Breast epithelium (tissue), 4 donors: ENCODE results near the gene ALDH16A1. TPM values are rescaled to one million over a fixed set of nuclear protein-coding genes. Genes with fewer than 3 reads are reported as not detected.

ENCODE experiments used
- DNase-seq, 2 donors: peaks; one replicate each; pipeline ENCODE4 v3.0.0-alpha.2; 2019; ENCODE audit warnings: low spot score in 2 of 2
- H3K27ac ChIP-seq, 2 donors: fragments of 200-600 bp; sonication (generic) in 1 of 2; one replicate each; pipeline ENCODE4 v1.5.1; 2016 to 2019; ENCODE audit warnings: mild to moderate bottlenecking in 1 of 2
- H3K27me3 ChIP-seq, 2 donors: fragments of 200-600 bp; sonication (generic) in 1 of 2; one replicate each; pipeline versions ENCODE4 v1.5.1 to v1.6.0; 2017 to 2019; ENCODE audit warnings: control low read depth in 1 of 2, mild to moderate bottlenecking in 1 of 2
- H3K36me3 ChIP-seq: fragments of 200-600 bp; one replicate; pipeline ENCODE4 v1.5.1; 2019
- H3K4me1 ChIP-seq, 2 donors: fragments of 200-600 bp; sonication (generic); one replicate each; pipeline ENCODE4 v1.5.1; 2016 to 2019; ENCODE audit warnings: control low read depth in 1 of 2
- H3K4me3 ChIP-seq, 3 donors: fragments of 200-600 bp; sonication (generic); 1 replicate in 2 of 3; 2 replicates in 1 of 3; pipeline ENCODE4 v1.5.1; 2016 to 2019; ENCODE audit warnings: mild to moderate bottlenecking in 3 of 3, moderate library complexity in 2 of 3
- H3K9me3 ChIP-seq, 2 donors: fragments of 200-600 bp; sonication (generic) in 1 of 2; one replicate each; pipeline ENCODE4 v1.5.1; 2016 to 2019; ENCODE audit warnings: control low read depth in 1 of 2
- CTCF ChIP-seq, 3 donors: fragments of 450-650 bp; IDR thresholded peaks; one replicate each; pipeline ENCODE4 v1.5.1; 2016 to 2017; ENCODE audit warnings: antibody characterized with exemption in 3 of 3, mild to moderate bottlenecking in 3 of 3, moderate library complexity in 3 of 3
- POLR2A ChIP-seq: fragments of 450-650 bp; IDR thresholded peaks from one replicate; pipeline ENCODE4 v1.6.1; 2016; ENCODE audit warnings: antibody characterized with exemption, mild to moderate bottlenecking, moderate library complexity
- POLR2AphosphoS5 ChIP-seq, 3 donors: sonication (generic); formaldehyde crosslinking; IDR thresholded peaks; one replicate each; pipeline ENCODE4 v1.6.1; 2017; ENCODE audit warnings: antibody characterized with exemption in 3 of 3
- intact Hi-C: fragments of 100-400 bp; cut with DNase I; formaldehyde crosslinking; loops from one replicate; pipeline ENCODE4 v1.15.1; 2023; ENCODE audit warnings: low total_unique reads
- total RNA-seq, 3 donors: library from RNA; depleted of rRNA; stranded (reverse); fragments of >200 nt; gene quantifications; one replicate each; pipeline ENCODE4 v1.1.0, GENCODE V29; 2016

Gene ALDH16A1
- total RNA-seq, 3 donors from 2014 or later, result 20.6 to 34.4 (median 32.2) TPM

- H3K36me3 ChIP-seq, result no peaks in the 10 kb centered on the region
- intact Hi-C loops, result no loop called here
- H3K27ac ChIP-seq, result peak overlapping the region; percentile 90 to 93
- no peak for DNase-seq
- TF ChIP-seq POLR2A (no peak), CTCF (IDR thresholded peaks at IDR 0.05) (no peak), POLR2AphosphoS5 (IDR thresholded peaks at IDR 0.05) (no peak)
- no peaks in the 10 kb centered on the region for H3K27me3 ChIP-seq
- peak overlapping the region; percentile 83 to 98 (median 86) for H3K4me3 ChIP-seq
- no peaks in the 10 kb centered on the region for H3K4me1 ChIP-seq
- no peaks in the 10 kb centered on the region for H3K9me3 ChIP-seq
These were observed 60.1 kb downstream of the ALDH16A1 start for GRCh38 chr19:49512970-49513745.

DNA sequence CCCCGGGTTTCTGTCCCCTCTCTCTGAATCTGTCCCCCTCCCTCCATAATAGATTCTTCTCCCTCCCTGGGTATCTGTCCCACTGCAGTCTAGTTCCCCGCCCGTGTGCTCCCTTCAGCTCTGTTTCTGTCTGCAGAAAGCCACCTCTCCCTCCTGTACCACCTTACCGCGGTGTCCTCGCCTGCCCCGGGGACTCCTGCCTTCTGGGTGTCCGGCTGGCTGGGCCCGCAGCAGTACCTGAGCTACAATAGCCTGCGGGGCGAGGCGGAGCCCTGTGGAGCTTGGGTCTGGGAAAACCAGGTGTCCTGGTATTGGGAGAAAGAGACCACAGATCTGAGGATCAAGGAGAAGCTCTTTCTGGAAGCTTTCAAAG, 60.7 kb downstream of the ALDH16A1 start:
- intact Hi-C loops, result no loop called here
- DNase-seq, result no peak
- Histone ChIP-seq H3K4me3 (peak overlapping the region; percentile 83 to 98 (median 86)), H3K9me3 (no peaks in the 10 kb centered on the region), H3K36me3 (no peaks in the 10 kb centered on the region), H3K27me3 (no peaks in the 10 kb centered on the region), H3K27ac (peak overlapping the region; percentile 90 to 93), H3K4me1 (no peaks in the 10 kb centered on the region)
- TF ChIP-seq CTCF (IDR thresholded peaks at IDR 0.05) (no peak), POLR2AphosphoS5 (IDR thresholded peaks at IDR 0.05) (no peak), POLR2A (no peak)

DNA sequence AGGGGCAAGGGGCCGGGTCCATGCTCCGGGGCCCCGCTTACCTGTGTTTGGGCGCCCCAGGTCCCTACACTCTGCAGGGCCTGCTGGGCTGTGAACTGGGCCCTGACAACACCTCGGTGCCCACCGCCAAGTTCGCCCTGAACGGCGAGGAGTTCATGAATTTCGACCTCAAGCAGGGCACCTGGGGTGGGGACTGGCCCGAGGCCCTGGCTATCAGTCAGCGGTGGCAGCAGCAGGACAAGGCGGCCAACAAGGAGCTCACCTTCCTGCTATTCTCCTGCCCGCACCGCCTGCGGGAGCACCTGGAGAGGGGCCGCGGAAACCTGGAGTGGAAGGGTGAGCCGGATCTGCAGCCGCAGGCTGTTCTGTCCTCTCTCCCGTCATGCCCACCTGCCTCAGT, 61.1 kb downstream of the ALDH16A1 start:
- Histone ChIP-seq H3K4me1 (no peaks in the 10 kb centered on the region), H3K36me3 (no peaks in the 10 kb centered on the region), H3K4me3 (peak overlapping the region; percentile 83 to 98 (median 86)), H3K9me3 (no peaks in the 10 kb centered on the region), H3K27me3 (no peaks in the 10 kb centered on the region), H3K27ac (peak overlapping the region; percentile 90 to 93)
- TF ChIP-seq POLR2AphosphoS5 (IDR thresholded peaks at IDR 0.05) (no peak), POLR2A (no peak), CTCF (IDR thresholded peaks at IDR 0.05) (no peak)
- intact Hi-C loops, result no loop called here
- DNase-seq, result no peak

GRCh38 chr19:49515767-49516166, 62.7 kb downstream of the ALDH16A1 start:
- Histone ChIP-seq H3K4me1 (no peaks in the 10 kb centered on the region), H3K27me3 (no peaks in the 10 kb centered on the region), H3K9me3 (no peaks in the 10 kb centered on the region), H3K36me3 (no peaks in the 10 kb centered on the region), H3K4me3 (no peak overlapping the region), H3K27ac (no peak overlapping the region)
- intact Hi-C loops, result loop anchor here (5.0 kb wide), 1 partner anchor 37 kb away; no protein-coding TSS in a partner anchor
- DNase-seq, result no peak
- TF ChIP-seq CTCF (IDR thresholded peaks at IDR 0.05), result no peak
- TF ChIP-seq POLR2A, result no peak

- H3K36me3 ChIP-seq, result no peaks in the 10 kb centered on the region
- no peaks in the 10 kb centered on the region for H3K4me1 ChIP-seq
- intact Hi-C loops, result loop anchor here (5.0 kb wide), 1 partner anchor 34 kb away; no protein-coding TSS in a partner anchor
- H3K9me3 ChIP-seq, result no peaks in the 10 kb centered on the region
- no peak for DNase-seq
- no peak overlapping the region for H3K27ac ChIP-seq
- no peaks in the 10 kb centered on the region for H3K27me3 ChIP-seq
- no peak overlapping the region for H3K4me3 ChIP-seq
- TF ChIP-seq CTCF (IDR thresholded peaks at IDR 0.05) (no peak), POLR2A (no peak), POLR2AphosphoS5 (IDR thresholded peaks at IDR 0.05) (no peak)
These were observed 65.0 kb downstream of the ALDH16A1 start for GRCh38 chr19:49518033-49518432.
